NCI-H2196 (cell line): ENCODE data around the gene TBX20.
A peak's percentile ranks its signal among the peaks of the same experiment; 100 is the strongest.
"Not testable (repeated sequence)": the region's sequence is repeated elsewhere in the genome, so short reads cannot be mapped to it uniquely, and the experiment has no call there.

Experiments used
- DNase-seq: peaks from one replicate; lab custom pipeline; 2025; ENCODE audit not compliant: unreplicated experiment; lab: John Stamatoyannopoulos, UW

TBX20 gene

GRCh38 chr7:35228496-35229051 lies 25.3 kb downstream of the TBX20 start:
- not testable (repeated sequence) for DNase-seq

- DNase-seq: not testable (repeated sequence)
These were observed 26.5 kb downstream of the TBX20 start for GRCh38 chr7:35227438-35227837.

- not testable (repeated sequence) for DNase-seq
These were observed 31.5 kb downstream of the TBX20 start for GRCh38 chr7:35222445-35222844.

- not testable (repeated sequence) for DNase-seq
These were observed 33.7 kb downstream of the TBX20 start for GRCh38 chr7:35220176-35220575.

- not testable (repeated sequence) for DNase-seq
These were observed 37.9 kb downstream of the TBX20 start for GRCh38 chr7:35216033-35216432.

- not testable (repeated sequence) for DNase-seq
These were observed 38.8 kb downstream of the TBX20 start for GRCh38 chr7:35215063-35215462.

- DNase-seq: not testable (repeated sequence)
These were observed 47.0 kb downstream of the TBX20 start for GRCh38 chr7:35206924-35207323.

- DNase-seq: not testable (repeated sequence)
These were observed 49.0 kb downstream of the TBX20 start for GRCh38 chr7:35204850-35205249.

GRCh38 chr7:35204031-35204430 lies 49.9 kb downstream of the TBX20 start:
- not testable (repeated sequence) for DNase-seq

- DNase-seq: not testable (repeated sequence)
These were observed 51.5 kb downstream of the TBX20 start for GRCh38 chr7:35202353-35202752.

- DNase-seq: not testable (repeated sequence)
These were observed 53.7 kb downstream of the TBX20 start for GRCh38 chr7:35200170-35200569.

- DNase-seq: not testable (repeated sequence)
These were observed 55.3 kb downstream of the TBX20 start for GRCh38 chr7:35198370-35199140.

- not testable (repeated sequence) for DNase-seq
These were observed 62.3 kb downstream of the TBX20 start for GRCh38 chr7:35191571-35191970.

GRCh38 chr7:35190146-35190773 lies 63.6 kb downstream of the TBX20 start:
- DNase-seq: not testable (repeated sequence)

- DNase-seq: not testable (repeated sequence)
These were observed 67.1 kb downstream of the TBX20 start for GRCh38 chr7:35186751-35187150.

GRCh38 chr7:35185908-35186731 lies 67.8 kb downstream of the TBX20 start:
- DNase-seq: peak; percentile 41

GRCh38 chr7:35185578-35185907 lies 68.4 kb downstream of the TBX20 start:
- DNase-seq: not testable (repeated sequence)

GRCh38 chr7:35184961-35185360 lies 68.9 kb downstream of the TBX20 start:
- not testable (repeated sequence) for DNase-seq

GRCh38 chr7:35183873-35184503 lies 69.9 kb downstream of the TBX20 start:
- not testable (repeated sequence) for DNase-seq

GRCh38 chr7:35180665-35181064 lies 73.2 kb downstream of the TBX20 start:
- DNase-seq: not testable (repeated sequence)

GRCh38 chr7:35173176-35173575 lies 80.7 kb downstream of the TBX20 start:
- not testable (repeated sequence) for DNase-seq
